Activated CD4-positive, CD25-positive, alpha-beta regulatory T cell (primary cell): ENCODE data around the gene SFRP5.
A peak's percentile ranks its signal among the peaks of the same experiment; 100 is the strongest.

Experiments used
- DNase-seq, 4 experiments: peaks; one replicate each; lab custom pipeline; 2025; lab: John Stamatoyannopoulos, UW

SFRP5 gene

DNA sequence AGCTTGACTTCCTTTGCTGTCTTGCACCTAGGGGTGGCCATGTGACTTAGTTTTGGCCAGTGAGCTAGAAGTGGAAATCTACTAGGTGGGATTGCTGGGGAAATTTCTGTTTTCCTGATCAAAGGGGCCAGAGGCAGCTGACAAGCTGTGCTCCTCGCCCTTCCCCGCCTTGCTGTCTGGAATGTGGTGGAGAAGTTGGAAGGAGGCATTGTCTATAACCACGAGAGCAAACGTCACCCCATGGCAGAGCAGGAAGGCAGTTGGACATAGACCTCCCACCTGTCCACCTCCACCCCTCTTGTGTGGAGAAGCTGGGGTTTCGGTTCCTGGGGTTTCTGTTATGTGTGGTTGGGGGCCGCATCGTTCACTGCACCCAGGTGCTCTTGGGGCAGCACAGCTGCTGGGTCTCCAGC, 7.3 kb downstream of the SFRP5 start:
- no peak for DNase-seq

DNA sequence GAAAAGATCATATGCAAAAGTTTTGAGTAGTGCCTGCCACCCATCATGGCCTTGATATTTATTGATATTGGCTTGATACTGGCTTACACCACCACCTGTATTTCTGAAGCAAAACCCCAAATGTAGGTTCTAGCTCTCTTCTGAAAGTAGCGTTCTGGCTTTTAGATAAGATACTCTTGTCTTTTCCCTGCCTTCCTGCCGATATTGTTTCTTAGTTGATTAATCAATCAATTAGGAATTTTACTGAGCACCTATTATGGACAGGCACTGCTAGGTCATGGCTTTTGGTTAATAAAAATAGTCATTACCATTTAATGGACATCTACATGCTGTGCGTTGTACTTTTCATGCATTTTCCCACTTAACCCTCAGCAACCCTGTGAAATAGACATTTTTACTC, 7.9 kb downstream of the SFRP5 start:
- DNase-seq = no peak

DNA sequence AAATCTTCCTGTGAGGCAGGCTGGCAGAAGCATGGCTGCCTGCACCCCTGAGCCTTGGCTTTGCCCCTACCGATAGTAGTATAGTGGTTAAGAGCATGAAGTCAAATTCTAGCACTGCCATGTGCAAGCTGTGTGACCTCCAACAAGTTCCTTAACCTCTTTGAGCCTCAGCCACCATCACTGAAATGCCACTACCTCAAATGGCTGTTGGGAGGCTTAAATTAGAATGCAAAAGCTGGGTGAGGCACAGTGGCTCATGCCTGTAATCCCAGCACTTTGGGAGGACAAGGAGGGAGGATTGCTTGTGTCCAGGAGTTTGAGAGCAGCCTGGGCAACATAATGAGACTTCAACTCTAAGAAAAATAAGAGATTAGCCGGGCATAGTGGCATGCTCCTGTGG, 8.4 kb downstream of the SFRP5 start:
- no peak for DNase-seq

DNA sequence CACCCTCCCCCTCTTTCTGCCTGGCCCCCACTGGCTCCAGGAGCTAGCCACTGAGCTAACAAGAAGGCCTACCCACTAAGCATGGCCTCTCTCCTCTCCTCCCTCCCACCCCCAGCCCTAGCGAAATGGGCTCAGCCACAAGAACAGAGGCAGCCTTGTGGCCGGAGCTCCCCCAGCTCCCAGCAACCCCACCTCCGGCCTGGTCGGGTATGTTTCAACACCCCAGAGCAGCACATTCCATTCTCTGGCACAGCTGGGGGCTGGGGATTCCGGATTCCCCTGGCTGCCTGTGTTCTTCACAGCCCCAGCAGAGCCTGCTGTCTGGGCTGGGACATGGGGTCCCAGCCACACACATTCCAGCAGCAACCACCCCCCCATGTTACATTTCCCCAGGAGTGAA, 9.0 kb downstream of the SFRP5 start:
- DNase-seq = no peak

DNA sequence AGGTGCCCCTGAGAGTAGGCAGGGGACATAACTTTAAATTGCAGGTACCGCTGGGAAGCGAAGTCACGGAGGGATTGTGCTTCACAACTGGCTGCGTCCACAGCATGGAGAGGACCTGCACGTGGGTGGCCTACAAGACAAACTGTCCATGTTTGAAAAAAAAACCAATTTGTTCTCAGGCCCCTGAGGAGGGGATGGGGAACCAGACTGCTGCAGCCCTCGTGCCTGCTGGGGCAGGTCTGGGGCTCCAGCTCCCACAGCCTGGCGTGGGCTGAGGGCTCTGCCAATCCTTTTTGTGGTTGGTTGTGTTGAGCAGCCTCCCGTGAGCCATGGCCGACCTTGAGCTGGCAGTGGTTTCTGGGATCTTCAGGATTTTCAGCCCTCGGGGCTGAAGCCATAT, 9.7 kb downstream of the SFRP5 start:
- DNase-seq = no peak

DNA sequence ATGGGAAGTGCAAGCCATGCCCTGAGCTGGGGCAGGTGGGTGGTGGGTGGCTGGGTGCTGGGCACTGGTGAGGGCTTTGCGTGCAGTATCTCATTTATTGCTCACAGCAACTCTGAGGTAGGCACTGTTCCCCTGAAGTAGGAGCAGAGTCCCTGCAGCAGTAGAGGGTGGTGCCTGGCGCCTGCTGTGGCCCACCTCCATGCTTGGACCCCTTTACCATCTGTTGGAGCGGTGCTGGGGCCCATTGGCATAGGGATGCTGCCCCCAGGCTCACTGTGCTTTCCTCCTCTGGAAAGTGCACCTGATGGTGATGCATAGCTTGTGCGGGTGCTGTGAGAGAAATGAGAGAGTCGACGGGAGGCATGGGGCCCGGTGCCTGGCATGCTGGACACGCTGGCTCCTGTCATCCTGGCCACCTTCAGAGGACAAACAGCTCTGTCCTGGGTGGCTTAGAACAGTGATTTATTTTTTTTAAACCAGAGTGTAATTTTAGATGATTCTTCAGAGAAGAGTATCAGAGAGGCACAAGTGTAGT, 10.4 kb downstream of the SFRP5 start:
- no peak for DNase-seq

DNA sequence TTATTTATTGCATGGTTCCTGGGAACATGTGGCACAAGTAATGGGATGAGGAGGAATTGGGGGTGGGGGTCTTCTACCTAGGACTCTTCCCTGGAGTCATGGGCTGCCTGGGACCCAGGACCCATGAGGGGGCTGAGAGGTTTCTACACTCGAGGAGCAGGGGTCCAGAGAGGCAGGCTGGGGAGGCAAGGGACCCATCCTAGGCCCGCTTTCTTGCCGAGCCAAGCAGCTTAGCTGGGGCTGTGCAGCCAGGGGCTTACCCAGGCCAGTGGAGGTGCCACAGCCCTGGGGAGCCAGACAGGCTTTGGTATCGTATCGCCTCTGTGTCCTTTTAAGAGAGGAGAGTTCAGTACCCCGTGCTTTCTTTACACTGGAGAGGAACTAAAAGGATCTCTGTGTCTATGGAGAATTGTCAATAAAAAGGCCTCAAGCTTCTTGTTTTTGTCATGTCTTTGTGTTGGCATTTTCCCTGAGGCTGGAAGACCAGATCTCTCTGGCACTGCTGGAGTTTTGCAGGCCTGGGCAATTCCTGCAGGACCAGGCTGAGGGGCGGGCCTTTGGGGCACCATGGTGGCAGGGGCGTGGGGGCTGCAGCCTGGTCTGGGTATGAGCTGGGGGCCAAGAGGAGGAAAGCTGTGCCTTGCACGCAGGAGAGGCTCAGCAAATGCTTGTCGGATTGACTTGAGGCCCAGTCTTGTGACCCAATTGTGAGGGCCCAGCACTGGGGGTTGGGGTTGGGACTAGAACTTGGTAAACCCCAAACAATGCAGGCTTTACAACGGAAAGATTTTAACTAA, 11.1 kb downstream of the SFRP5 start:
- no peak for DNase-seq

DNA sequence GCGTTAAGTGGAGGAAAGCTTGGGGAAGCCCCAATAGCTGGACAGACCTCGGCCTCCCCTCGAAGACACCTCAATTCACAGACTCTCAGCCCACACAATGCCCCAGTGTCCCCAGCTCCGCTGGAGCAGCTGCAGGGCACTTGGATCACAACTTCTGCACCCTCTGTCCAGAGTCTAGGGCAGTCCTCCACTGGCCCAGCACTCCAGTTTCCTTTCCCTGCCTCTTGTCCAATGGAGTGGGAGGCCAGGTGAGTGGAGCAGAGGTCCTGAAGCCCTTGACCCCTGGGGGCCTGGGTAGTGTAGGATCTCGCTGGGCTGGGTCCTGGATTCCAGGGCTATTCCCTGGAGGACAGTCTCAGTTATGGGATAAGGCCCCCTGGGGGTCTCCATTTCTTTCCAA, 11.9 kb downstream of the SFRP5 start:
- DNase-seq = no peak

DNA sequence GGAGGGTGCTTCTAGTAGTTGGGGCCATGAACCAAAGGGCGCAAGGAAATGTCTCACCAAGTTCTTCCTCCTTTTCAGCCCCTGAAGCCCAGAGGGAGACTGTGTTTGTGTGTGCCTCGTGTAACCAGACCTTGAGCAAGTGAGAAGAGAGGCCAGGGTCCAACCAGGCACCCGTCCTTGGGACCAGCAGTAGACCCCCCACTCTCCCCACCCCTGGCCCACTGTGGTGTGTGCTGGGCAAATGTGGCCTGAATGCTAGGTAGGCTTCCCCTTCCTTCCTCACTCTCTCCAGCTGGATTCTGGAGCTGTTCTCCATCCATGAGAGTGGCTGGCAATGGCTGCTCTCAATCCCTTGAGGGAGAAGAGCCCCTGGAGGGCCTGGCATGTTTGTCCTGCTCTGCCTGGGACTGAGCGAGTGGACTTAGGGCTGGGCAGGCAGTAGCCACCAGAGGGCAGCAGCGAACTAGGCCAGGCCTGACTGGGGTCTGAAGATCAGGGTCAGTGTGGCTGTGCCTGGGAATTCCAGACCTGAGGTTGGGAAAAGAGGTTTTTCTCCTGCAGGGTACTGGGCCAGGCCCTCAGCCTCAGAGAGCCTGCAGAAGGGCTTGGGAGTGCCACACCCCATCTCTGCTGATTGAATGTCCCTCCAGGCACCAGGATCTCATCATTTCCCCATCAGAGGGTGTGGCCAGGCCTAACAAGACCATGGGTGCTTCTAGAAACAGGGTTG, 12.5 kb downstream of the SFRP5 start:
- peak in 2 of 4 experiments; percentile 9 to 13 for DNase-seq

DNA sequence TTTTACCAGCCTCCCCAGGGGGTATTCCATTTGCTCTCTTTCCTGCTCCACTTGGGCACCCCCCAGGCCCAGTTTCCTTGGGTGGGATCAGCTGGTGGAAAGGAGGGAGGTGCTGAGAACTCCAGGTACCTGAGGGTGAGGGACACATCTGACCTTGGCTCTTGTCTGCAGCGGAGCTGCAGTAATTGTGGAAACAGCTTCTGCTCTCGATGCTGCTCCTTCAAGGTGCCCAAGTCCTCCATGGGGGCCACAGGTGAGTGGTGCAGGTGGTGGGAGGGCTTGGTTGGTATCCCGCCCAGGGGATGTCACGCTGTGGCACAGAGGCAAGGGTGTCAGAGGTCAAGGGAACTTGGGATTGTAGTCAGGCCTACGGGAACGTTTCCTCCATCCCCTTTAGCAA, 14.3 kb downstream of the SFRP5 start:
- DNase-seq = no peak

DNA sequence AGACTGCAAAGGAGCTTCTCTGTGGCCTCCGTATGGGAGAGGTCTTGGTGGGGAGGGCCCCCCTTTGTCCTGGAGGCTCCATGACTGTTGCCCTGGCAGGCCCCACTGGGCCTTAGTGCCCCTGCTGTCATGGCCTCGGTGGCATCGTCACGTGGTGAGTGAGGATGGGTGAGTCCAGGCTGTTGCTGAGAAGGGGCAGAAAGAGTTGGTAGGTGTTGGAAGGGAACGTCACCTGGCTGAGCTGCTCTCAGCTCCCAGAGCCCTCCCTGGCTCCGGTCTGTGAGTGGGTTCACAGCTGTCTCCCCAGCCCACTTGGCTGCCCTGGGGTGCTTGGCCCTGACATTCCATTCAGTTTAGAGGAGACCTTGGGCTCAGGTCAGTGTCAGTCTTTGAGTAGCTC, 16.1 kb downstream of the SFRP5 start:
- DNase-seq = no peak

DNA sequence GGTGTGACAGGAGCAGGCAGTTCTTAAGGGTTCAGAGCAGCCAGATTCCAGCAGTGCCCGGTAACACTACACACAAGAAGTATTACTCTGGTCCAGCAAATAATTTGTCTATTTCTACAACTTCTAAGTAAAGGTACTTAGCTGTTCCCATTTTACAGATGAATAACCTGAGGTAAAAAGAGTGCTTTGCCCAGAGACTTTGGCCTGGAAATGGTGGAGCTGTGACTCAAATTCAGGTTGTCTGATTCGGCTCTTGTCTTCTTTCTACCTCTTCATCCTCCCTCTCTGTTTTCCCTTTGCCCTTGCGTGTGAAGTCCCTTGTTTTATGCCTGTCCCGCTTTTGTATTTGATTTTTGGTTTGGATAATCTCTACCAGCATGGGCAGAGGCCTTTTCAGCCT, 17.1 kb downstream of the SFRP5 start:
- no peak for DNase-seq

DNA sequence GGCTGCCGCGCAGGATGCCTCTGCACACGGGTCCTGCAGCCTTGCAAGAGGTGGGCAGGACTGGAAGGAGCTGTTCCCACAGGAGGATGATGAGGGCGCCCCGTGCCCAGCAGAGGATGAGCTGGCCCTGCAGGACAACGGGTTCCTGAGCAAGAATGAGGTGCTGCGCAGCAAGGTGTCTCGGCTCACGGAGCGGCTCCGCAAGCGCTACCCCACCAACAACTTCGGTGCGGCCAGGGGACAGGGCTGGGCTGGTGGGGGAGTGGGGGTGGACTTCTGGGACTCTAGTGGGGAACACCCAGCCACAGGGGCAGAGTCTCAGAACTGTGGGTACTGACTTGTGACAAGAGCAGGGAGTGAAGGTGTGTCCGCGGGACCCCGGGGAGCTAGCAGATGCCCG, 18.8 kb downstream of the SFRP5 start:
- no peak for DNase-seq

DNA sequence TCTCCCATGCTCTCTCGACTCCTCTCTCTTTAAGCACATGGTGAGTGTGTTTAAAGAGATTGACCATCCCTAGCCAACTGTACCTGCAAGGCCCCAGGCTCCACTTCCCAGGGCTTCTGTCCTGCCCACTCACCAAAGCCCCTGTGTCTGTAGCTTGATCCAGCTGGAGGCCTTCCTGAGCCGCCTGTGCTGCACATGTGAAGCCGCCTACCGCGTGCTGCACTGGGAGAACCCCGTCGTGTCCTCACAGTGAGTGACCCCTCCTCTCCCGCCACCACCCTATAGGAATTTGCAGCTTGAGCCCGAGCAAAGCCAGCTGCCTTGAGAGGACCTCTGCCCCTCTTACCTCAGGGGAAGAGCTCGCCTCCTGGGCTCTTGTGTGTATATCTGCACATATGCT, 23.7 kb downstream of the SFRP5 start:
- no peak for DNase-seq

DNA sequence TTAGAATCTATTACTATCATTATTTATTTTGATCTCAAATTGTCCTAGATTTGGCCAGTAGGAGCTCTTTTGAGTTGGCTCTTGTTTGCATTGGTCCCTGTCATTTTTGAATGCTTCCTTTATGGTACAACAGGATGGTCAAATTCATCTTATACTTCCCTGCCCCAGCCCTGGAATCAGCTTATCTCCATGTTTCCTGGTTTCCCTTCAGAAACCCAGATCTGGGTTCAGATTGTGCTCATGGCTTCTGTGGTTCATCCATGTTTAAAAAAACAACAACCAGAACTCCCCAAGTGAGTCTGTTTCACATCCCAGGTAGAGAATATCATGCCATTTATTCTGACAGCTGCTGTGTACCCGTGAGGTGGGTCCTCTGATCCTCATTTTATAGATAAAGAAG, 24.2 kb downstream of the SFRP5 start:
- DNase-seq = no peak

DNA sequence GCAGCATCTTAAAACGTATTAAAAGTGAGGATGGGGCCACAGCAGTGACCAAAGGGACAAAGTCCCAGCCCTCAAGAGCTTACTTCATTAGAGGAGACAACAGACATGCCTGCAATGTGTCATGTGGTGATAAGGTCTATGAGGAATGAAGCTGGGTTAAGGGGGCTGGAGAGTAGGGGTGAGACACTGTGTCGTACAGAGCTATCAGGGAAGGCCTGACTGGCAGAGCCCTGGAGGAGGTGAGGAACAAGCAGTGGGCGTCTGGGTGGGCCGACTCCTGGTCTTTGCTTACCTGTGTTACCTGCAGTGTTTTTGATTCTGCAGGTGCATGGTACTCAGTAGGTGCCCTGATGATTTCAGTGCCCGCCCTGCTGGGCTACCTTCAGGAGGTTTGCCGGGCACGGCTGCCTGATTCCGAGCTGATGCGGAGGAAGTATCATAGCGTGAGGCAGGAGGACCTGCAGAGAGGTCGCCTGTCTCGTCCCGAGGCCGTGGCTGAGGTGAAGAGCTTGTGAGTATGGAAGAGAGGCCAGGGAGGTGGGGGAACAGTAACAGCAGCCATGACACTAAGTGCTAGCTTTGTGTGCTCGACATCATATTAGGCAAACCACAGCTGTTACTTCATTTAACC, 27.3 kb downstream of the SFRP5 start:
- no peak for DNase-seq

DNA sequence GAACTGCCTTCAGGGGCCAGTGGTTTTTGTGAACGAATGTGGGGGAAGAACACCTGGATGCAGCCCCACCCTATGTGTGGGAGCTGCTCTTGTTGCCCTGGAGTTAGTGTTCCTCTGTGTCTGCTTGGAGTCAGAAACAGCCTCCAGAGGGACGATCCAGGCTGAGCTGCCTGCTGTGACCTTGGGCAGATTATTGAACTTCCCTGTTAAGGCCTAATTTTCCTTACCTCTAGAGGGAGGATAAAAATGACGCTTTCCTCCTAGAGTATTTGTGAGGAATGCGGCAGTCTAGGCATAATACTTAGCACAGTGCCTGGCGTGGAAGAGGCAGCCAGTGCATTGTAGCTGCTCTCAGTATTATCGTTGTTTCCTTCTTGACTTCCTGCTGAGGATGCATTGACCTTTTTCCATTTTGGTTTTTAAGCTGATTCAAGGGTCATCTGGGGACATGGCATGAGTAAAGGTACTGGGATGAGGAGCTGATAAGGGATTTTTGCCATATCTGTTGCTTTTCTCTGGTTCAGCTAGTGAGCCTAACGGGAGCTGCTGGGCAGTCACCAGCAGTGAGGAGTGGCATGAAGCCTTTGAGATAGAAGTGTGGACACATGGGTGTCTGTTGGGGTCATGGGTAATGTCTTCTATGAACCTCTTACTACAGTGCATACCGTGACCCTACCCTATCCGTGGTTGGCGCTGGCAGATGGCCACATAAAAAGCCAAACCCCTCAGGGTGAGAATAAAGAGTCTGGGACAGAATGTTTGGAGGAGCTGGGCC, 28.4 kb downstream of the SFRP5 start:
- no peak for DNase-seq

DNA sequence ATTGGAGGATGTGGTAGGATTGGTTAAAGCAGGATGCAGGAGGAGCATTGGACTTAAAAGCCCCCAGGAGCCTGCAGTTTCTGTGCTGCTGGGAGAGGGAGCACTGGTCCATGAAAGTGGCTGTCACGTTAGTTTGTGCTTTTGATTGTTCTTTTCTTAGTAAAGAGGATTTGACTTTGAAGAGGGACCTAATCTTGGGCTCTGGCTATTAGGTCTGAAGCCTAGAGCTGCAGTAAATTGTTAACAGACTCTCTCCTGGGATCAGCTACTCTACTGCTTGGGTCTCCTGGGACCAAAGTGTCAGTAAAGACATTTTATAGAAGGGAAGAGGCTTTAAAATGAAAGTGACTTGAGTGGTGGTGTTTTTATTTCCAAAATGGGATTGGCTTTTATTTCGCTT, 31.2 kb downstream of the SFRP5 start:
- no peak for DNase-seq

DNA sequence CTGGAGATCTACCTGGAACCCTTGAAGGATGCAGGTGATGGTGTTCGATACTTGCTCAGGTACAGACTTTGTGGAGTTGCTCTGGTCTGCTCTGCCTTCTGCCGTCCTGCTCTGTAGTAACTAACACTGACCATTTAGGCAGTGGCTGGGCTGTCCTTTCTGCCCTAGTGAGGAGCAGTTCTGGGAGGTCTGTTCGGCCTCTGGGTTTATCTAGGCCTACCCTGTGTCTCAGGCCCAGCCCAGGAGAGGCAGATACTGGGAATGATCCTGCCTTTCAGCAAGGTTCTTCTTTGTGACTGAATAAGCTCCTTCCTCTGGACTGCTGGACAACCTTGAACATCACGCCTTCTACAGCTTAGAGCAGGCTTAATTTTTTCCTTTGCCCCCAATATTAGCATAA, 33.2 kb downstream of the SFRP5 start:
- DNase-seq = no peak

DNA sequence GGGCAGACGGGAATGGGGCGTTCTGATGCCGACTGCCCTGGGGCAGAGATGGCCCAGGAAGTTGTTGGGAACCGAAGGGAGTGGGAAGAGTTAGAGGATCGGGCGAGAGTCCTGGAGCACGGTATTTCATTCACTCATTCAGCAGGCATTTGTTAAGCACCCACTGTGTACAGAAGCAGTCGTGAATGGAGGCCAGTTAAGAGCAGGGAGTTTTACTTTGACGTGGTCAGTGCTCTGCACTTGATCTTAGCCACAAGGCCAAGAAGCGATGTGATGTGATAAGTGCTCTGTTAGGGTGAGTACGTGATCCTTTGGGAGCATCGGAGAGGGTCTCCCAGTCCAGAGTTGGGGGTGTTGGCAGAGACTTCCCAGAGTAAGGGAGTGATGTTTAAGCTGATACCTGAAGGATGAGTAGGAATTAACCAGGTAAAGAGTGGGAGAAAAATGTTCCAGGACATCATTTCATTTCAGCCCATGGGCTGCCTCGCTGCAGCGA, 34.0 kb downstream of the SFRP5 start:
- no peak for DNase-seq

DNA sequence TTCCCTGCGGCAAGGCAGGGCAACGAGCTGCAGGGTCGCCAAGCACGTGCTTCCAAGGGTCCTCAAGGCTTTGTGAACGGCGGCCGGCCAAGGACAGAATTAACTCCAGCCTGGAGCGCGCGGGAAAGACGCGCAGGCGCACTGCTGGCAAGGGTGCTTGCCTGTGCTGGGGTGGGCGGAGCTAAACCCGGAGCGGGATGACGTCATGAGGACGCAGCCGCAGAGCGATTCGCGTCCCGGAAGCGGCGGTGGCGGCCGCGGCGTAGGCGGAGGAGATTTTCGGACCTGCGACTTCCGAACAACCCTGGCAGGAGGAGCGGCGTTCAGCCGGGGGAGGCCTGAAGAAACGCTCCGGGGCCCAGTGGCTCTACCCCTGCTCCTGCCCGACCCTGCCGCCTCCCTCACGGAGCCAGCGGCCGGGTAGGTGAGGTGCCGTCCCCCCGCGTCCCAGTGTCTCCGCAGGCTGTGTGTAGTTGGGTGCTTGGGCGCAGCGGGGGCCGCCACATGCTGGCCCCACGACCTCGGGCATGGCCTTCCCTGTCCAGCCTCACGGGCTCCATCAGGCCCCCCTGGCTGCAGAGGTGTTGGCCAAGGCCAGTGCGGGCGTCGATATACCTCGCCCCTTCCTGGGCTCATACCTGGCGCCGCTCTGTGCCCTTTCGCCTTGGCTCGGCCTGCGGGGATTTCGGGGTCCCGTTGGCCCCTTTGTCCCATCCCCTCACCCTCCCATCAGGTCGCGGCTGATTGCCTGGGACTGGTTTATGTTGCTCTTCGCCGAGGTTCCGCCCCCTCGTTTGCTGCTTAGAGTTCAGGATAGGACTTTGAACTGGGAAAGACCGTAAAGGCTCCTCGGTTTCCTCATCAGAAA, 34.7 kb downstream of the SFRP5 start, which contains the start of gene ZFYVE27:
ZFYVE27 (plus strand) TSS at position 227 of the 868 bp plus-strand sequence. CDS start 1,350 bp downstream, outside the sequence.
- DNase-seq = peak; percentile 88 to 91 (median 90)
